HepG2 (cell line): ENCODE data around the gene VSIR. TPM values are rescaled to one million over a fixed set of nuclear protein-coding genes. Genes with fewer than 3 reads are reported as not detected.

ENCODE experiments used
- ATAC-seq: fragments of 200-7000 bp; cut with Tn5 transposase; 3 replicates; pipeline ENCODE4 v1.9.1; 2020; ENCODE audit warnings: mild to moderate bottlenecking, moderate library complexity
- BruUV-seq: library from RNA; stranded (reverse); fragments of 400-500 nt; replicated peaks from 2 replicates; lab custom pipeline; 2021; lab: Mats Ljungman, UMichigan
- CTCF ChIA-PET: fragments of 300-600 bp; formaldehyde crosslinking; extraction: SDS; loops from one replicate; lab custom pipeline; 2021; ENCODE audit warnings: low total read pairs, inconsistent platforms, low intra/inter-chr PET ratio; lab: Yijun Ruan, JAX
- POLR2A ChIA-PET: fragments of 350-600 bp; sonication (Branson Sonifier 250); formaldehyde crosslinking; loops from one replicate; lab custom pipeline; 2020; ENCODE audit warnings: antibody characterized with exemption, inconsistent platforms; lab: Yijun Ruan, JAX
- DNase-seq: peaks from one replicate; pipeline ENCODE4 v3.0.0-alpha.2; 2015; ENCODE audit warnings: low spot score
- FAIRE-seq: peaks from 3 replicates; lab custom pipeline; 2011; peaks lifted over from hg19 to GRCh38; lab: Jason Lieb, UNC
- H2AFZ ChIP-seq: one replicate; pipeline ENCODE4 v1.6.1; 2011; ENCODE audit warnings: low read length, inconsistent platforms
- H3K27ac ChIP-seq: fragments of 300-600 bp; 3 replicates; pipeline ENCODE4 v1.8.0; 2011; ENCODE audit warnings: mixed run types, mild to moderate bottlenecking, mixed read lengths, low read length, inconsistent platforms; ENCODE audit not compliant: insufficient read depth; ENCODE audit errors: extremely low read length
- H3K27me3 ChIP-seq, 2 experiments: fragments of 200-600 bp in 1 of 2; 2 replicates in 1 of 2; 3 replicates in 1 of 2; pipeline versions ENCODE4 v1.6.0 to v1.8.0; 2011; ENCODE audit warnings: low read length in 2 of 2, mild to moderate bottlenecking in 2 of 2, moderate library complexity in 2 of 2, inconsistent platforms in 1 of 2; ENCODE audit not compliant: insufficient read depth in 2 of 2, control insufficient read depth in 1 of 2
- H3K36me3 ChIP-seq, 2 experiments: fragments of 200-600 bp in 1 of 2; replicated peaks in 1 of 2; 2 replicates in 1 of 2; 3 replicates in 1 of 2; pipeline versions ENCODE4 v1.5.1 to v1.8.0; 2011; ENCODE audit warnings: low read length in 2 of 2, inconsistent platforms in 1 of 2; ENCODE audit not compliant: insufficient read depth in 2 of 2, control insufficient read depth in 1 of 2
- H3K4me1 ChIP-seq: 2 replicates; pipeline ENCODE4 v1.5.1; 2012; ENCODE audit warnings: low read length, inconsistent platforms; ENCODE audit not compliant: insufficient read depth
- H3K4me2 ChIP-seq: 2 replicates; pipeline ENCODE4 v1.6.0; 2011; ENCODE audit warnings: low read depth, low read length, inconsistent platforms
- H3K4me3 ChIP-seq, 3 experiments: fragments of 200-600 bp in 1 of 3; sonication (generic), shearing (Covaris generic) in 1 of 3; replicated peaks in 1 of 3; 2 replicates each; pipeline ENCODE4 v1.5.1; 2011 to 2016; ENCODE audit warnings: low read length in 3 of 3, inconsistent platforms in 2 of 3, low read depth in 2 of 3, mild to moderate bottlenecking in 2 of 3, control low read depth in 1 of 3, mixed read lengths in 1 of 3; ENCODE audit not compliant: insufficient read depth in 1 of 3
- H3K79me2 ChIP-seq: one replicate; pipeline ENCODE4 v1.6.1; 2011; ENCODE audit warnings: low read length, inconsistent platforms; ENCODE audit not compliant: insufficient read depth
- H3K9ac ChIP-seq: 2 replicates; pipeline ENCODE4 v1.6.0; 2011; ENCODE audit warnings: mild to moderate bottlenecking, low read depth, low read length, inconsistent platforms; ENCODE audit not compliant: insufficient read depth
- H3K9me3 ChIP-seq: 2 replicates; pipeline ENCODE4 v1.5.1; 2012; ENCODE audit warnings: mild to moderate bottlenecking, low read length
- H4K20me1 ChIP-seq: 2 replicates; pipeline ENCODE4 v1.6.0; 2011; ENCODE audit warnings: inconsistent platforms, mild to moderate bottlenecking, low read length, moderate library complexity; ENCODE audit not compliant: insufficient read depth
- ATF7 ChIP-seq, 2 experiments: fragments of 450-650 bp in 1 of 2; sonication (generic) in 1 of 2; formaldehyde crosslinking in 1 of 2; IDR thresholded peaks; 2 replicates each; pipeline versions ENCODE4 v1.4.0 to v1.6.1; 2016 to 2020; ENCODE audit warnings: antibody characterized with exemption in 1 of 2, mild to moderate bottlenecking in 1 of 2, missing genetic modification reagents in 1 of 2
- CREB1 ChIP-seq, 2 experiments: fragments of 450-650 bp in 1 of 2; IDR thresholded peaks; 2 replicates each; pipeline ENCODE4 v1.6.1; 2016 to 2017; ENCODE audit warnings: control low read depth in 1 of 2, mild to moderate bottlenecking in 1 of 2, missing compliant biosample characterization in 1 of 2, missing genetic modification characterization in 1 of 2
- DZIP1 ChIP-seq: sonication (generic); formaldehyde crosslinking; IDR thresholded peaks from 2 replicates; pipeline ENCODE4 v1.5.0; 2020; ENCODE audit warnings: mild to moderate bottlenecking, missing genetic modification reagents
- HNF4G ChIP-seq, 2 experiments: sonication (generic) in 1 of 2; formaldehyde crosslinking in 1 of 2; IDR thresholded peaks; 2 replicates each; pipeline versions ENCODE4 v1.4.0 to v1.6.1; 2011 to 2020; ENCODE audit warnings: borderline replicate concordance in 2 of 2, low read depth in 2 of 2, mild to moderate bottlenecking in 2 of 2, low read length in 1 of 2, missing genetic modification reagents in 1 of 2, moderate library complexity in 1 of 2
- NCOA1 ChIP-seq: sonication (generic); formaldehyde crosslinking; IDR thresholded peaks from 2 replicates; pipeline ENCODE4 v1.9.0; 2021; ENCODE audit warnings: missing genetic modification reagents
- NR2F6 ChIP-seq, 2 experiments: IDR thresholded peaks; 2 replicates each; pipeline ENCODE4 v1.6.1; 2016; ENCODE audit warnings: antibody characterized with exemption in 1 of 2, mild to moderate bottlenecking in 1 of 2
- PHB2 ChIP-seq: fragments of 450-650 bp; IDR thresholded peaks from 2 replicates; pipeline ENCODE4 v1.6.1; 2018; ENCODE audit not compliant: partially characterized antibody
- RAD51 ChIP-seq: fragments of 450-650 bp; IDR thresholded peaks from 2 replicates; pipeline ENCODE4 v1.6.1; 2016; ENCODE audit warnings: borderline replicate concordance
- ZFP90 ChIP-seq: sonication (generic); formaldehyde crosslinking; IDR thresholded peaks from 2 replicates; pipeline ENCODE4 v1.8.0; 2022; ENCODE audit warnings: missing genetic modification reagents, mild to moderate bottlenecking, inconsistent platforms, borderline replicate concordance
- ZNF121 ChIP-seq: sonication (generic); formaldehyde crosslinking; IDR thresholded peaks from 2 replicates; pipeline ENCODE4 v1.5.0; 2020; ENCODE audit warnings: mild to moderate bottlenecking, missing genetic modification reagents
- ZNF34 ChIP-seq: sonication (generic); formaldehyde crosslinking; IDR thresholded peaks from 2 replicates; pipeline ENCODE4 v1.4.0; 2020; ENCODE audit warnings: mild to moderate bottlenecking, missing genetic modification reagents, borderline replicate concordance
- WGBS: methylation state at CpG from one replicate; pipeline ENCODE4 v1.1.6; 2017; ENCODE audit warnings: low lambda C conversion rate; 5-methylcytosine and 5-hydroxymethylcytosine counted together
- in situ Hi-C: cut with HindIII; loops from 2 replicates; pipeline ENCODE4 v1.10.0; 2017; ENCODE audit warnings: low pct_unique_long_range_greater_than_20kb; ENCODE audit not compliant: extremely low pct_ligation_motif_present
- intact Hi-C: fragments of 100-400 bp; cut with micrococcal nuclease; formaldehyde crosslinking; loops from one replicate; pipeline ENCODE4 v1.10.0; 2022; ENCODE audit not compliant: unreplicated experiment
- polyA plus RNA-seq, 8 experiments: library from polyadenylated mRNA; depleted of rRNA in 3 of 8; stranded (reverse) in 7 of 8; unstranded in 1 of 8; fragments of >200 nt; fragmentation: Illumina TruSeq in 4 of 8; extraction: Trizol in 4 of 8; gene quantifications; 2 replicates each; pipeline versions ENCODE4 v1.2.1 to v1.2.3, GENCODE V29; 2011 to 2016; ENCODE audit warnings: low read depth in 4 of 8, missing spikeins in 1 of 8, mixed read lengths in 1 of 8; ENCODE audit not compliant: insufficient read depth in 1 of 8
- total RNA-seq, 5 experiments: library from RNA; depleted of rRNA; stranded (reverse); fragments of >200 nt; fragmentation: Illumina TruSeq; extraction: Trizol; gene quantifications; 2 replicates each; pipeline ENCODE4 v1.2.3, GENCODE V29; 2016; ENCODE audit warnings: low read depth in 1 of 5

Gene VSIR
- total and polyA plus RNA-seq, 2 of the 13 experiments (the other 11 are each of a cell fraction or from before 2014, with no cell fraction given), result 0.44 to 3.2 TPM

- CTCF ChIA-PET, result no interaction called here
Measured at GRCh38 chr10:71761105-71761511, 12.2 kb downstream of the VSIR start.

More at GRCh38 chr10:71761105-71761511, 12.2 kb downstream of the VSIR start:
- DNase-seq (no peak), FAIRE-seq (no peak)
- no peaks in the 10 kb centered on the region for H3K36me3 ChIP-seq
- no peak overlapping the region for H3K9ac ChIP-seq
- no peaks in the 10 kb centered on the region for H3K79me2 ChIP-seq
- 63% methylated on average over 3 of the region's 3 CpGs for WGBS
- peaks cover 35% of the 10 kb centered on the region for H3K4me1 ChIP-seq
- H3K4me2 ChIP-seq, result no peak overlapping the region
- in situ Hi-C loops, result no loop called here
- no peak for TF ChIP-seq DZIP1 (CRISPR knock-in tag)
- TF ChIP-seq HNF4G (IDR thresholded peaks at IDR 0.05; ENCODE audit: borderline replicate concordance, low read depth, low read length), result no peak
- TF ChIP-seq HNF4G (CRISPR knock-in tag; IDR thresholded peaks at IDR 0.05; ENCODE audit: borderline replicate concordance, low read depth), result no peak
- no peak for TF ChIP-seq NCOA1 (CRISPR knock-in tag)
- TF ChIP-seq ZNF34 (CRISPR knock-in tag), result no peak
- no peak for TF ChIP-seq ZFP90
- TF ChIP-seq CREB1 (IDR thresholded peaks at IDR 0.05), result peak; percentile 60
- TF ChIP-seq CREB1 (CRISPR knock-in tag; IDR thresholded peaks at IDR 0.05), result no peak
- TF ChIP-seq RAD51, result no peak
- peak; percentile 86 for TF ChIP-seq ATF7 (IDR thresholded peaks at IDR 0.05)
- no peak for TF ChIP-seq ATF7 (CRISPR knock-in tag; IDR thresholded peaks at IDR 0.05)
- TF ChIP-seq PHB2, result no peak
- no peak for TF ChIP-seq NR2F6 (IDR thresholded peaks at IDR 0.05)
- TF ChIP-seq NR2F6 (CRISPR knock-in tag; IDR thresholded peaks at IDR 0.05), result no peak
- no peak for TF ChIP-seq ZNF121 (CRISPR knock-in tag)
- TF ChIP-seq, all 625 proteins: peak for 2
- Histone ChIP-seq H3K4me3 (no peak overlapping the region), H3K27me3 (peaks cover 7 to 37% of the 10 kb centered on the region in 2 experiments; a peak in 4 of 5 replicates), H2AFZ (no peak overlapping the region), H3K9me3 (no peaks in the 10 kb centered on the region), H3K27ac (no peak overlapping the region), H4K20me1 (no peaks in the 10 kb centered on the region)
- BruUV-seq, result no TSS peak
- intact Hi-C loops, result no loop called here
- POLR2A ChIA-PET, result no interaction called here
- ATAC-seq, result no peak
